GM12891 (cell line): ENCODE data around the gene TPST1.

Experiments used
- DNase-seq: peaks from one replicate; pipeline ENCODE4 v3.0.0; 2011; ENCODE audit warnings: low spot score; ENCODE audit not compliant: insufficient read length
- FAIRE-seq: peaks from 2 replicates; lab custom pipeline; 2011; peaks lifted over from hg19 to GRCh38; lab: Jason Lieb, UNC
- PAX5 ChIP-seq: IDR thresholded peaks from 2 replicates; pipeline ENCODE4 v1.6.1; 2011; ENCODE audit warnings: low read length, moderate library complexity, mild to moderate bottlenecking; ENCODE audit not compliant: insufficient read depth, severe bottlenecking
- POLR2A ChIP-seq: IDR thresholded peaks from 2 replicates; pipeline ENCODE4 v1.6.1; 2011; ENCODE audit warnings: low read depth, low read length, control low read depth
- POLR2AphosphoS5 ChIP-seq: IDR thresholded peaks from 2 replicates; pipeline ENCODE4 v1.6.1; 2011; ENCODE audit warnings: low read depth, low read length, control low read depth
- POU2F2 ChIP-seq: IDR thresholded peaks from 2 replicates; pipeline ENCODE4 v1.6.1; 2011; ENCODE audit warnings: low read depth, mild to moderate bottlenecking, control low read depth, low read length, moderate library complexity
- SPI1 ChIP-seq: IDR thresholded peaks from 2 replicates; pipeline ENCODE4 v1.6.1; 2011; ENCODE audit warnings: low read depth, low read length, control low read depth
- TAF1 ChIP-seq: IDR thresholded peaks from 2 replicates; pipeline ENCODE4 v1.6.1; 2011; ENCODE audit warnings: low read depth, low read length, control low read depth

The TPST1 gene

GRCh38 chr7:66236713-66237303, 31.7 kb downstream of the TPST1 start:
- TF ChIP-seq TAF1 = no peak
- no peak for TF ChIP-seq POLR2A
- TF ChIP-seq SPI1 = no peak
- TF ChIP-seq POLR2AphosphoS5 = no peak
- TF ChIP-seq POU2F2 = no peak
- TF ChIP-seq PAX5 = no peak
- DNase-seq = no peak
- FAIRE-seq = no peak

DNA sequence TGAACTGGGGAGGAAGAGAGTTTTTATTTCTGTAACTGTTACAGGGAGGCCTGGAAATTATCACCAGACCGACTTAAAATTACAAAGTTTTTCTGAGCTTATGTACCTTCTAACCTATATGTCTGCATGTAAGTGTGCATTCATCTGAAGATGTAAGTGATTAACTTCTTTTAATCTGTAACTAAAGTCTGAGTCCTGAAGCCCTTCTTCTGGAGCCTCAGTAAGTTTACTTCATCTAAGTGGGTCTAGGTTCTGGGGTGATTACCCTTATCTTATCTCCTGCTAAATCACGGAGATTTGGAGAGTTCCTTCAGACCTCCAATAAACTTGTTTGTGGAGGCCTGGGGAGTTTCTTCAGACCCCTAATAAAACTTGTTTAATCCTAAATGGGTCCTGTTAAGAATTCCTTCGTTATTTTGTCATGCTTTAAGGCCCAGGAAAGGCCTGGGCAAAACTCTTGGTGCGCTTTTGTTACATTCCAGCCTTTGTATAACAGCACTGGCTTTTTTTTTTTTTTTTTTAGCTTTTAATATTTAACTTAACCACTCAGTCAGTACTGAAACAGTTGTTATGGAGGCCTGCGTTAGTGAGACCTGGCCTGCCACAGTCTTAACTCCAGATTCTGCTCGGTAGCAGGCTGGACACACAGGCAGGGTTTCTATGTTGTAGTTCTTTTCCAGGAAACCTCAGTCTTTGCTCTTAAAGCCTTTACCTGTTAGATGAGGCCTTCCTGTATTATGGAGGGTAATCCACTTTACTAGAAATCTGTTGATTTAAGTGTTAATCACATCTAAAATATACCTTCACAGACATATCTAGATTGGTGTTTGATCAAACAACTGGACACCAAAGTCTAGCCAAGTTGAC, 33.0 kb downstream of the TPST1 start:
- FAIRE-seq (no peak), DNase-seq (no peak)
- TF ChIP-seq SPI1 (no peak), PAX5 (no peak), POLR2AphosphoS5 (no peak), TAF1 (no peak), POLR2A (no peak), POU2F2 (no peak)

DNA sequence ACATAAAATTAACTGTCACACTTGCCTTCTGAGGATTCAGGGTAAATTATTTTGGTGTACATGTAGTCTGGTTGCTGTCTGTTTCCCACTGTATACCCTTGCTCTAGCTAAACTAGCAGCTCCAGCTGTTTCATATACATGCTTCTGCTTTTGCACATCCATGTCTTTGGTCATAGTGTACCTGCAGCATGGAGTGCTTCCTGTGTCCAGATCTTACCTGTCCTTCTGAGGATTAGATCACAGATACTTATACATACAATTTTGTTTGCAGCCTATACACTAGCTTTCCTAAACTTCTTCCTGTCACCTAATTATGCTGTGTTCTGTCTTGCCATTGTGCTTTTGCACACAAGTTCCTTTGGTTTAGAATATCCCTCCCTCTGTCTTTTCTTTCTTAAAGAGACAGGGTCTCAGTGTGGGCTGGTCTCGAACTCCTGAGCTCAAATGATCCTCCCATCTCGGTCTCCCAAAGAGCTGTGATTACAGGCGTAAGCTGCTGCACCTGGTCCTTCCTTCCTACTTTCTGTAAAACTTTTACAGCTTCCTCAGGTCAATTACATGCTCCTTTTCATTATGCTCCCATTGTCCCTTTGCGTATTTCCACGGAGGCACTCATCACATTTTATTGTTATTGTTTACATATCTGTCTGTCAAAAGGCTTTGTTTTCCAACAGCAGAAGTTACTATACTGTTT, 33.8 kb downstream of the TPST1 start:
- no peak for TF ChIP-seq POLR2AphosphoS5
- TF ChIP-seq TAF1 = no peak
- TF ChIP-seq SPI1 = no peak
- no peak for TF ChIP-seq POLR2A
- no peak for TF ChIP-seq POU2F2
- TF ChIP-seq PAX5 = no peak
- FAIRE-seq (no peak), DNase-seq (no peak)

- FAIRE-seq (no peak), DNase-seq (no peak)
- TF ChIP-seq POLR2AphosphoS5 (no peak), TAF1 (no peak), POLR2A (no peak), POU2F2 (no peak), SPI1 (no peak)
Measured at GRCh38 chr7:66239467-66239856, 34.3 kb downstream of the TPST1 start.

- FAIRE-seq (peak; percentile 9), DNase-seq (no peak)
- TF ChIP-seq PAX5 = no peak
- no peak for TF ChIP-seq TAF1
- TF ChIP-seq SPI1 = no peak
- no peak for TF ChIP-seq POU2F2
- TF ChIP-seq POLR2A = no peak
- TF ChIP-seq POLR2AphosphoS5 = no peak
Measured at GRCh38 chr7:66245008-66245407, 39.9 kb downstream of the TPST1 start.

DNA sequence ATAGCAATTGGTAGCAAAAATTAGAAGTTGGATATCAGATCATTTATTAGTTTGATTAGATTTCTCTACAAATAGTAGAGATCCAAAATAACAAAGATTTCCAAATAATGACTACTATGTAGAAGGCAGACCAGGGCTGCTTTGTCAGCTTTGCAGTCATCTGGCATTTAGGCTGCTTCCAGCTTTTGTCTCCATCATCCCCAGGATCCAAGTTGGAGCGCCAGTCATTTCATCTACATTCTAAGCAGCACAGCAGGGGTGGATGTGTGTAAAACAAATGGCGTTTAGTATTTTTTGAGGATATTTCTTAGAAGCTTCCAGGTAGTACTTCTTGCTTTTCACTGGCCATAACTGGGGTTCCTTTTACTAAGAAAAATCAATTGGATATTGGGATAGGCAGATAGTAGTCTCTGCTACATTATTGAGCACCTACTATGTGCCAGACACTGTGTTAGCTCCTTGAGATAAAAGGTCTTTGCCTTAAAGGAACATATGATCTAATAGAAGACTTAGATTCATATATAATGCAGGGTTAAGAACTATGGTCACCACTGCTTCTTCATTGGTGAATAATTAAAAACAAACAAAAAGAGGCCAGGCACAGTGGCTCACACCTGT, 41.5 kb downstream of the TPST1 start:
- DNase-seq = no peak
- FAIRE-seq = no peak
- no peak for TF ChIP-seq POLR2A
- no peak for TF ChIP-seq TAF1
- TF ChIP-seq SPI1 = no peak
- no peak for TF ChIP-seq POLR2AphosphoS5
- TF ChIP-seq POU2F2 = no peak
- TF ChIP-seq PAX5 = no peak

GRCh38 chr7:66247380-66248078, 42.4 kb downstream of the TPST1 start:
- TF ChIP-seq PAX5 = no peak
- TF ChIP-seq SPI1 = no peak
- no peak for TF ChIP-seq POLR2A
- TF ChIP-seq TAF1 = no peak
- no peak for TF ChIP-seq POU2F2
- no peak for TF ChIP-seq POLR2AphosphoS5
- no peak for FAIRE-seq
- no peak for DNase-seq

DNA sequence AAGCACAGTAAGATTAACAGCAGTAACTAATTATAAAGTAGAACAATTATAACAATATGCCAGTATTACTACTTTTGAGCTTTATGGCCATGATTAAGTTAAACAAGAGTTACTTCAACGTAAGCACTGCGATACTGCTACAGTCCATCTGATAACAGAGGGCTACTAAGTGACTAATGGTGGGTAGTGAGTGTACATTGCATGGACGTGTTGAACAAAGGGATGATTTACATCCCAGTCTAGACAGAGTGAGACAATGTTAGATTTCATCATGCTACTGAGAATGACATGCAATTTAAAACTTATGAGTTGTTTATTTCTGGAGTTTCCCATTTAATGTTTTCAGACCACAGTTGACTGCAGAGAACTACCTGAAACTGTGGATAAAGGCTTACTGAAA, 45.6 kb downstream of the TPST1 start:
- DNase-seq = no peak
- no peak for FAIRE-seq
- TF ChIP-seq SPI1 (no peak), TAF1 (no peak)

GRCh38 chr7:66255534-66256100, 50.5 kb downstream of the TPST1 start:
- FAIRE-seq (no peak), DNase-seq (no peak)
- no peak for TF ChIP-seq SPI1
- TF ChIP-seq POU2F2 = no peak
- TF ChIP-seq TAF1 = no peak
- no peak for TF ChIP-seq PAX5
- no peak for TF ChIP-seq POLR2A
- TF ChIP-seq POLR2AphosphoS5 = no peak
